SK-N-SH treated with all-trans-retinoic acid at 6 μM for 48 hours (cell line): ENCODE measurements around the gene DDX39A.

Experiments used
- ATAC-seq: fragments of 200-7000 bp; cut with Tn5 transposase; 3 replicates; pipeline ENCODE4 v1.9.1; 2020; ENCODE audit warnings: mild to moderate bottlenecking, moderate library complexity
- ARNTL ChIP-seq: fragments of 450-650 bp; formaldehyde crosslinking; IDR thresholded peaks from 2 replicates; pipeline ENCODE4 v1.5.0; 2020; ENCODE audit warnings: low read depth, mild to moderate bottlenecking, moderate library complexity, borderline replicate concordance
- BACH2 ChIP-seq: fragments of 250-450 bp; sonication (Bioruptor Pico); IDR thresholded peaks from 2 replicates; pipeline ENCODE4 v1.9.0; 2021; ENCODE audit warnings: mild to moderate bottlenecking, borderline replicate concordance
- CSDC2 ChIP-seq: fragments of 250-450 bp; sonication (Bioruptor Pico); IDR thresholded peaks from 2 replicates; pipeline ENCODE4 v1.5.0; 2020; ENCODE audit warnings: mild to moderate bottlenecking, moderate library complexity
- CSRNP3 ChIP-seq: fragments of 250-450 bp; sonication (Bioruptor Pico); IDR thresholded peaks from 2 replicates; pipeline ENCODE4 v1.5.1; 2021; ENCODE audit warnings: mild to moderate bottlenecking, moderate library complexity
- GLIS3 ChIP-seq: fragments of 250-450 bp; sonication (Bioruptor Pico); IDR thresholded peaks from 2 replicates; pipeline ENCODE4 v1.5.0; 2020; ENCODE audit warnings: mild to moderate bottlenecking, moderate library complexity
- PATZ1 ChIP-seq: fragments of 250-450 bp; sonication (Bioruptor Pico); IDR thresholded peaks from 2 replicates; pipeline ENCODE4 v1.8.0; 2020; ENCODE audit warnings: mild to moderate bottlenecking, moderate library complexity, borderline replicate concordance
- POU6F1 ChIP-seq: fragments of 250-450 bp; sonication (Bioruptor Pico); IDR thresholded peaks from 2 replicates; pipeline ENCODE4 v1.8.0; 2021; ENCODE audit warnings: low read depth, mild to moderate bottlenecking, moderate library complexity, borderline replicate concordance
- PPARA ChIP-seq: fragments of 250-450 bp; sonication (Bioruptor Pico); IDR thresholded peaks from 2 replicates; pipeline ENCODE4 v1.5.0; 2020; ENCODE audit warnings: mild to moderate bottlenecking, borderline replicate concordance
- RARB ChIP-seq: fragments of 250-450 bp; sonication (Bioruptor Pico); IDR thresholded peaks from 2 replicates; pipeline ENCODE4 v1.8.0; 2021; ENCODE audit warnings: mild to moderate bottlenecking, moderate library complexity
- SNAI2 ChIP-seq: fragments of 250-450 bp; sonication (Bioruptor Pico); IDR thresholded peaks from 2 replicates; pipeline ENCODE4 v1.5.0; 2020; ENCODE audit warnings: mild to moderate bottlenecking, moderate library complexity
- TCF4 ChIP-seq: fragments of 250-450 bp; sonication (Bioruptor Pico); IDR thresholded peaks from 2 replicates; pipeline ENCODE4 v1.8.0; 2021; ENCODE audit warnings: mild to moderate bottlenecking, moderate library complexity, borderline replicate concordance
- TOX ChIP-seq: fragments of 250-450 bp; sonication (Bioruptor Pico); IDR thresholded peaks from 2 replicates; pipeline ENCODE4 v1.8.0; 2021; ENCODE audit warnings: mild to moderate bottlenecking, moderate library complexity, borderline replicate concordance
- TSHZ2 ChIP-seq: fragments of 250-450 bp; sonication (Bioruptor Pico); IDR thresholded peaks from 2 replicates; pipeline ENCODE4 v1.5.0; 2020; ENCODE audit warnings: mild to moderate bottlenecking, moderate library complexity
- ZC3H10 ChIP-seq: fragments of 250-450 bp; sonication (Bioruptor Pico); IDR thresholded peaks from 2 replicates; pipeline ENCODE4 v1.5.1; 2021; ENCODE audit warnings: mild to moderate bottlenecking, moderate library complexity
- ZFP3 ChIP-seq: fragments of 250-450 bp; sonication (Bioruptor Pico); IDR thresholded peaks from 2 replicates; pipeline ENCODE4 v1.5.0; 2020; ENCODE audit warnings: mild to moderate bottlenecking, moderate library complexity
- ZFP30 ChIP-seq: fragments of 450-650 bp; formaldehyde crosslinking; IDR thresholded peaks from 2 replicates; pipeline ENCODE4 v1.5.0; 2022; ENCODE audit warnings: mild to moderate bottlenecking, moderate library complexity
- ZNF70 ChIP-seq: fragments of 450-650 bp; formaldehyde crosslinking; IDR thresholded peaks from 2 replicates; pipeline ENCODE4 v1.5.0; 2020; ENCODE audit warnings: mild to moderate bottlenecking, moderate library complexity
- ZNF8 ChIP-seq: fragments of 450-650 bp; formaldehyde crosslinking; IDR thresholded peaks from 2 replicates; pipeline ENCODE4 v1.5.0; 2020; ENCODE audit warnings: mild to moderate bottlenecking, moderate library complexity

The DDX39A gene

GRCh38 chr19:14390548-14390947, 28.6 kb downstream of the DDX39A start:
- ATAC-seq: no peak
- no peak for TF ChIP-seq PATZ1 (CRISPR knock-in tag)
- TF ChIP-seq GLIS3 (CRISPR knock-in tag): no peak
- TF ChIP-seq CSRNP3 (CRISPR knock-in tag): no peak
- TF ChIP-seq ZFP30: no peak
- no peak for TF ChIP-seq SNAI2 (CRISPR knock-in tag)
- no peak for TF ChIP-seq ZNF8
- no peak for TF ChIP-seq ZFP3 (CRISPR knock-in tag)
- no peak for TF ChIP-seq CSDC2 (CRISPR knock-in tag)

- no peak for ATAC-seq
- TF ChIP-seq ZNF70 (CRISPR knock-in tag) (no peak), ZFP3 (CRISPR knock-in tag) (no peak), PPARA (CRISPR knock-in tag) (no peak), ZNF8 (no peak)
Observed at GRCh38 chr19:14385492-14385891, 33.6 kb downstream of the DDX39A start.

GRCh38 chr19:14383661-14384555, 35.2 kb downstream of the DDX39A start:
- ATAC-seq: peak; percentile 58
- TF ChIP-seq ZC3H10 (CRISPR knock-in tag) (no peak), PATZ1 (CRISPR knock-in tag) (peak; percentile 59; the same call in 1 of the 2 replicates)

GRCh38 chr19:14381689-14382474, 37.3 kb downstream of the DDX39A start:
- no peak for ATAC-seq
- no peak for TF ChIP-seq TCF4 (CRISPR knock-in tag)
- TF ChIP-seq ARNTL (CRISPR knock-in tag): no peak
- no peak for TF ChIP-seq BACH2 (CRISPR knock-in tag)
- TF ChIP-seq POU6F1 (CRISPR knock-in tag): no peak
- no peak for TF ChIP-seq PATZ1 (CRISPR knock-in tag)
- no peak for TF ChIP-seq CSRNP3 (CRISPR knock-in tag)
- no peak for TF ChIP-seq RARB (CRISPR knock-in tag)
- TF ChIP-seq ZFP30: no peak
- TF ChIP-seq TOX (CRISPR knock-in tag): no peak
- TF ChIP-seq ZC3H10 (CRISPR knock-in tag): no peak
- TF ChIP-seq ZFP3 (CRISPR knock-in tag): no peak
- TF ChIP-seq PPARA (CRISPR knock-in tag): no peak
- no peak for TF ChIP-seq TSHZ2 (CRISPR knock-in tag)
